ENCODE data around the gene DGKQ. TPM values are rescaled to one million over a fixed set of nuclear protein-coding genes. Genes with fewer than 3 reads are reported as not detected.
A peak's percentile ranks its signal among the peaks of the same experiment; 100 is the strongest.

The DGKQ gene
- total RNA-seq, 1 donor from 2014 or later = 5.1 TPM

GRCh38 chr4:910366-911091 is 62.8 kb downstream of the DGKQ start:
- TF ChIP-seq, protein P1, sequence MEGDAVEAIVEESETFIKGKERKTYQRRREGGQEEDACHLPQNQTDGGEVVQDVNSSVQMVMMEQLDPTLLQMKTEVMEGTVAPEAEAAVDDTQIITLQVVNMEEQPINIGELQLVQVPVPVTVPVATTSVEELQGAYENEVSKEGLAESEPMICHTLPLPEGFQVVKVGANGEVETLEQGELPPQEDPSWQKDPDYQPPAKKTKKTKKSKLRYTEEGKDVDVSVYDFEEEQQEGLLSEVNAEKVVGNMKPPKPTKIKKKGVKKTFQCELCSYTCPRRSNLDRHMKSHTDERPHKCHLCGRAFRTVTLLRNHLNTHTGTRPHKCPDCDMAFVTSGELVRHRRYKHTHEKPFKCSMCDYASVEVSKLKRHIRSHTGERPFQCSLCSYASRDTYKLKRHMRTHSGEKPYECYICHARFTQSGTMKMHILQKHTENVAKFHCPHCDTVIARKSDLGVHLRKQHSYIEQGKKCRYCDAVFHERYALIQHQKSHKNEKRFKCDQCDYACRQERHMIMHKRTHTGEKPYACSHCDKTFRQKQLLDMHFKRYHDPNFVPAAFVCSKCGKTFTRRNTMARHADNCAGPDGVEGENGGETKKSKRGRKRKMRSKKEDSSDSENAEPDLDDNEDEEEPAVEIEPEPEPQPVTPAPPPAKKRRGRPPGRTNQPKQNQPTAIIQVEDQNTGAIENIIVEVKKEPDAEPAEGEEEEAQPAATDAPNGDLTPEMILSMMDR (IDR thresholded peaks at IDR 0.05) = no peak
- TF ChIP-seq EZH2phosphoT487 (IDR thresholded peaks at IDR 0.05) (no peak), EZH2 (IDR thresholded peaks at IDR 0.05) (no peak)
- Histone ChIP-seq H3K36me3 (no peaks in the 10 kb centered on the region), H3K9ac (no peak overlapping the region), H3K79me2 (ENCODE audit: low read depth) (peaks cover 4% of the 10 kb centered on the region), H2AFZ (replicated peaks) (no peak overlapping the region), H3F3A (ENCODE audit: low read depth) (peaks cover 3% of the 10 kb centered on the region), H4K20me1 (ENCODE audit: low read depth) (peaks cover 6% of the 10 kb centered on the region), H3K4me2 (no peak overlapping the region), H3K4me3 (no peak overlapping the region), H3K27me3 (no peaks in the 10 kb centered on the region), H3K27ac (no peak overlapping the region), H3K4me1 (no peaks in the 10 kb centered on the region), H3K9me3 (ENCODE audit: low read depth) (no peaks in the 10 kb centered on the region)
- no peak overlapping the region for H3K4me3 Mint-ChIP-seq
- H3K4me1 Mint-ChIP-seq = peaks cover 9% of the 10 kb centered on the region
- peaks cover 5% of the 10 kb centered on the region for H3K27me3 Mint-ChIP-seq (ENCODE audit: insufficient read depth, low read depth)
- H3K9me3 Mint-ChIP-seq = no peaks in the 10 kb centered on the region
- no peak for DNase-seq (ENCODE audit: low spot score)
- peaks cover 6% of the 10 kb centered on the region for H3K36me3 Mint-ChIP-seq
- H3K27ac Mint-ChIP-seq = no peak overlapping the region

- no peak overlapping the region for H3K4me2 ChIP-seq
- H3K27ac Mint-ChIP-seq = no peak overlapping the region
- no peaks in the 10 kb centered on the region for H3K36me3 ChIP-seq
- no peaks in the 10 kb centered on the region for H3K9me3 ChIP-seq (ENCODE audit: low read depth)
- TF ChIP-seq EZH2phosphoT487 (IDR thresholded peaks at IDR 0.05) (no peak), EZH2 (IDR thresholded peaks at IDR 0.05) (no peak)
- H3K27ac ChIP-seq = no peak overlapping the region
- DNase-seq (ENCODE audit: low spot score) = no peak
- H2AFZ ChIP-seq (replicated peaks) = no peak overlapping the region
- H3K9ac ChIP-seq = no peak overlapping the region
- H3K9me3 Mint-ChIP-seq = peaks cover 2% of the 10 kb centered on the region
- peaks cover 5% of the 10 kb centered on the region for H3F3A ChIP-seq (ENCODE audit: low read depth)
- H3K27me3 ChIP-seq = no peaks in the 10 kb centered on the region
- H3K36me3 Mint-ChIP-seq = peaks cover 11% of the 10 kb centered on the region
- no peaks in the 10 kb centered on the region for H3K4me1 ChIP-seq
- no peak overlapping the region for H3K4me3 Mint-ChIP-seq
- H4K20me1 ChIP-seq (ENCODE audit: low read depth) = peaks cover 6% of the 10 kb centered on the region
- H3K79me2 ChIP-seq (ENCODE audit: low read depth) = no peaks in the 10 kb centered on the region
- peaks cover 3% of the 10 kb centered on the region for H3K27me3 Mint-ChIP-seq (ENCODE audit: insufficient read depth, low read depth)
- no peak overlapping the region for H3K4me3 ChIP-seq
- peaks cover 4% of the 10 kb centered on the region for H3K4me1 Mint-ChIP-seq
These were observed 63.5 kb downstream of the DGKQ start for GRCh38 chr4:909821-910220.

GRCh38 chr4:909131-909571 is 64.2 kb downstream of the DGKQ start:
- TF ChIP-seq EZH2phosphoT487 (IDR thresholded peaks at IDR 0.05) (no peak), EZH2 (IDR thresholded peaks at IDR 0.05) (no peak)
- TF ChIP-seq, protein P1 (IDR thresholded peaks at IDR 0.05) = no peak
- Mint-ChIP-seq H3K9me3 (peaks cover 2% of the 10 kb centered on the region), H3K27ac (peak overlapping the region; percentile 33), H3K4me1 (peaks cover 4% of the 10 kb centered on the region), H3K27me3 (ENCODE audit: insufficient read depth, low read depth) (peaks cover 3% of the 10 kb centered on the region), H3K4me3 (no peak overlapping the region), H3K36me3 (peaks cover 12% of the 10 kb centered on the region)
- Histone ChIP-seq H3K79me2 (ENCODE audit: low read depth) (no peaks in the 10 kb centered on the region), H3K27ac (no peak overlapping the region), H3K9ac (no peak overlapping the region), H4K20me1 (ENCODE audit: low read depth) (peaks cover 6% of the 10 kb centered on the region), H3K4me1 (no peaks in the 10 kb centered on the region), H3K27me3 (no peaks in the 10 kb centered on the region), H3K9me3 (ENCODE audit: low read depth) (no peaks in the 10 kb centered on the region), H3F3A (ENCODE audit: low read depth) (peaks cover 5% of the 10 kb centered on the region), H3K4me2 (no peak overlapping the region), H3K4me3 (no peak overlapping the region), H3K36me3 (no peaks in the 10 kb centered on the region), H2AFZ (replicated peaks) (no peak overlapping the region)
- no peak for DNase-seq (ENCODE audit: low spot score)

Other genes starting within 250 kb of the DGKQ start
- not detected in 2 replicates for gene CPLX1, start 147.4 kb downstream of the DGKQ start, total RNA-seq (ENCODE audit: low replicate concordance)
- 27.6 and 75.9 TPM in 2 replicates for gene GAK, start 41.3 kb downstream of the DGKQ start, total RNA-seq (ENCODE audit: low replicate concordance)
- 4.4 and 10.1 TPM in 2 replicates for gene TMEM175, start 41.1 kb downstream of the DGKQ start, total RNA-seq (ENCODE audit: low replicate concordance)
- 0.47 and 10.7 TPM in 2 replicates for gene IDUA, start 13.5 kb upstream of the DGKQ start, total RNA-seq (ENCODE audit: low replicate concordance)
- gene SLC26A1, start 19.8 kb upstream of the DGKQ start, total RNA-seq (ENCODE audit: low replicate concordance) = 0.19 TPM in 1 of 2 replicates, not detected in the other
- gene FGFRL1, start 38.1 kb upstream of the DGKQ start, total RNA-seq (ENCODE audit: low replicate concordance) = 9.6 and 27.4 TPM in 2 replicates
- 3.4 and 3.7 TPM in 2 replicates for gene RNF212, start 140.0 kb upstream of the DGKQ start, total RNA-seq (ENCODE audit: low replicate concordance)
- 2.1 and 9.0 TPM in 2 replicates for gene SPON2, start 199.0 kb upstream of the DGKQ start, total RNA-seq (ENCODE audit: low replicate concordance)